ENCODE results near the gene PPP1R12A. TPM values are rescaled to one million over a fixed set of nuclear protein-coding genes. Genes with fewer than 3 reads are reported as not detected.
"Not testable (repeated sequence)": the region's sequence is repeated elsewhere in the genome, so short reads cannot be mapped to it uniquely, and the experiment has no call there.

PPP1R12A gene
- total RNA-seq, 4 donors from 2014 or later, result 387 to 683 (median 563) TPM

- no peak overlapping the region for H3K4me3 ChIP-seq
- TF ChIP-seq CTCF (IDR thresholded peaks at IDR 0.05) (no peak), EP300 (IDR thresholded peaks at IDR 0.05) (no peak), POLR2A (IDR thresholded peaks at IDR 0.05) (no peak), POLR2AphosphoS5 (IDR thresholded peaks at IDR 0.05) (no peak)
- no peaks in the 10 kb centered on the region for H3K27me3 ChIP-seq
- peaks cover 21 to 98% (median 23%) of the 10 kb centered on the region in 3 donors for H3K4me1 ChIP-seq
- WGBS, 2 donors (ENCODE audit: low coverage in 1 of 2), result 31 to 56% methylated on average over 1 of the region's 1 CpG
- H3K9me3 ChIP-seq, result no peaks in the 10 kb centered on the region
- ATAC-seq, result no peak
- no peaks in the 10 kb centered on the region for H3K36me3 ChIP-seq
- H3K27ac ChIP-seq, result peak overlapping the region in 1 of 4 donors; percentile 29
Measured at GRCh38 chr12:79883216-79883615, 51.7 kb downstream of the PPP1R12A start.

GRCh38 chr12:79881351-79881750, 53.5 kb downstream of the PPP1R12A start:
- Histone ChIP-seq H3K4me1 (peaks cover 16 to 92% (median 23%) of the 10 kb centered on the region in 3 donors), H3K27ac (peak overlapping the region in 1 of 4 donors; percentile 55)

GRCh38 chr12:79878506-79878905, 56.4 kb downstream of the PPP1R12A start:
- ATAC-seq, H3K9me3 ChIP-seq, H3K36me3 ChIP-seq, H3K27ac ChIP-seq, H3K4me3 ChIP-seq, H3K27me3 ChIP-seq: not testable (repeated sequence)
- 87 to 88% methylated on average over 4 of the region's 4 CpGs for WGBS, 2 donors (ENCODE audit: low coverage in 1 of 2)
- peaks cover 16 to 92% (median 23%) of the 10 kb centered on the region in 3 donors for H3K4me1 ChIP-seq

More at GRCh38 chr12:79881351-79881750, 53.5 kb downstream of the PPP1R12A start:
- TF ChIP-seq EP300 (IDR thresholded peaks at IDR 0.05) (no peak), POLR2A (IDR thresholded peaks at IDR 0.05) (no peak)
- H3K27me3 ChIP-seq, result no peaks in the 10 kb centered on the region
- no peaks in the 10 kb centered on the region for H3K36me3 ChIP-seq
- no peak for ATAC-seq
- WGBS, 2 donors (ENCODE audit: low coverage in 1 of 2), result 60 to 84% methylated on average over 1 to 2 of the region's 2 CpGs
- no peaks in the 10 kb centered on the region for H3K9me3 ChIP-seq
- H3K4me3 ChIP-seq, result no peak overlapping the region

- 53 to 81% methylated on average over 7 to 8 of the region's 8 CpGs for whole genome bisulfite sequencing, 2 donors (ENCODE audit: low coverage in 1 of 2)
- H3K4me1 ChIP-seq, result peaks cover 16 to 92% (median 29%) of the 10 kb centered on the region in 3 donors
- H3K9me3 ChIP-seq, result no peaks in the 10 kb centered on the region
- no peaks in the 10 kb centered on the region for H3K36me3 ChIP-seq
- H3K4me3 ChIP-seq, result no peak overlapping the region
- TF ChIP-seq CTCF (IDR thresholded peaks at IDR 0.05), result no peak
- TF ChIP-seq POLR2A (IDR thresholded peaks at IDR 0.05), result no peak
- no peak for TF ChIP-seq POLR2AphosphoS5 (IDR thresholded peaks at IDR 0.05)
- TF ChIP-seq EP300 (IDR thresholded peaks at IDR 0.05), result no peak
- ATAC-seq, result no peak
- H3K27ac ChIP-seq, result peak overlapping the region in 2 of 4 donors; percentile 1 to 25
- H3K27me3 ChIP-seq, result no peaks in the 10 kb centered on the region
Measured at GRCh38 chr12:79877246-79877645, 57.7 kb downstream of the PPP1R12A start.

GRCh38 chr12:79874665-79875064, 60.2 kb downstream of the PPP1R12A start:
- H3K4me1 ChIP-seq, result peaks cover 5 to 92% (median 17%) of the 10 kb centered on the region in 3 donors
- H3K36me3 ChIP-seq, result peaks cover 0 to 8% of the 10 kb centered on the region in 2 donors
- TF ChIP-seq EP300 (IDR thresholded peaks at IDR 0.05), result no peak
- TF ChIP-seq CTCF (IDR thresholded peaks at IDR 0.05), result no peak
- no peak for TF ChIP-seq POLR2A (IDR thresholded peaks at IDR 0.05)
- TF ChIP-seq POLR2AphosphoS5 (IDR thresholded peaks at IDR 0.05), result no peak
- peak overlapping the region in 1 of 4 donors; percentile 17 for H3K27ac ChIP-seq
- H3K9me3 ChIP-seq, result no peaks in the 10 kb centered on the region
- no peak for ATAC-seq
- H3K4me3 ChIP-seq, result no peak overlapping the region
- H3K27me3 ChIP-seq, result no peaks in the 10 kb centered on the region

- no peak for ATAC-seq
- peaks cover 9 to 95% (median 17%) of the 10 kb centered on the region in 3 donors for H3K4me1 ChIP-seq
- no peaks in the 10 kb centered on the region for H3K9me3 ChIP-seq
- no peak overlapping the region for H3K4me3 ChIP-seq
- H3K27me3 ChIP-seq, result no peaks in the 10 kb centered on the region
- WGBS, 2 donors (ENCODE audit: low coverage in 1 of 2), result 49 to 52% methylated on average over 2 of the region's 2 CpGs
- H3K36me3 ChIP-seq, result peaks cover 0 to 12% of the 10 kb centered on the region in 2 donors
- H3K27ac ChIP-seq, result peak overlapping the region in 1 of 4 donors; percentile 36
- TF ChIP-seq POLR2A (IDR thresholded peaks at IDR 0.05), result no peak
- TF ChIP-seq CTCF (IDR thresholded peaks at IDR 0.05), result no peak
- TF ChIP-seq EP300 (IDR thresholded peaks at IDR 0.05), result no peak
- no peak for TF ChIP-seq POLR2AphosphoS5 (IDR thresholded peaks at IDR 0.05)
Measured at GRCh38 chr12:79873201-79873600, 61.7 kb downstream of the PPP1R12A start.
